ENCODE results near the gene RRBP1. TPM values are rescaled to one million over a fixed set of nuclear protein-coding genes. Genes with fewer than 3 reads are reported as not detected.

The RRBP1 gene
- total and polyA plus RNA-seq, 2 donors (not counting 3 experiments of a cell fraction or from before 2014, with no cell fraction given): 50.3 to 236 TPM

DNA sequence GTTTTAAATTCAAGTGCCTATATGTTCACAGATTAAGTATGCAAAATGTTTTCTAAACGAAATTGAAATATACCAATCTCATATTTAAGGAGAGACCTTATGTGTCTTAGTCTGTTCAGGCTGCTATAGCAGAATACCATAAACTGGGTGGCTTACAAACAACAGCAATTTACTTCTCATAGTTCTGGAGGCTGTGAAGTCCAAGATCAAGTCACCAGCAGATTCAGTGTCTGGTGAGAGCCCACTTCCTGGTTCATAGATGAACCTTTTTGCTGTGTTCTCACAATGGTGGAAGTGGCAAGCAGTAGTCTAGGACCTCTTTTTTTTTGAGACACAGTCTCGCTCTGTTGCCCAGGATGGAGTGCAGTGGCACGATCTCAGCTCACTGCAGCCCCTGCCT, 115.7 kb downstream of the RRBP1 start:
- CTCF ChIA-PET: interaction anchor here (0.5 kb wide), 1 partner anchor 115 kb away, joined by 3 read pairs; no protein-coding TSS in a partner anchor
- FAIRE-seq (no peak), DNase-seq (ENCODE audit: low read depth, low spot score) (no peak)
- TF ChIP-seq POLR2AphosphoS5 (IDR thresholded peaks at IDR 0.05; ENCODE audit: insufficient read depth, low read depth, low read length) (no peak), GATA2 (IDR thresholded peaks at IDR 0.05; ENCODE audit: insufficient read depth, insufficient read length, low read depth, low read length) (no peak), EZH2 (IDR thresholded peaks at IDR 0.05; ENCODE audit: borderline replicate concordance, low read depth, low read length, severe bottlenecking) (no peak), JUN (IDR thresholded peaks at IDR 0.05; ENCODE audit: borderline replicate concordance, insufficient read depth, insufficient read length, low read depth) (no peak), MYC (IDR thresholded peaks at IDR 0.05; ENCODE audit: low read depth, low read length) (no peak), FOS (IDR thresholded peaks at IDR 0.05; ENCODE audit: borderline replicate concordance, insufficient read depth, low read length) (no peak), POLR2A (IDR thresholded peaks at IDR 0.05; ENCODE audit: low read depth, low read length) (no peak)
- TF ChIP-seq, protein P1, sequence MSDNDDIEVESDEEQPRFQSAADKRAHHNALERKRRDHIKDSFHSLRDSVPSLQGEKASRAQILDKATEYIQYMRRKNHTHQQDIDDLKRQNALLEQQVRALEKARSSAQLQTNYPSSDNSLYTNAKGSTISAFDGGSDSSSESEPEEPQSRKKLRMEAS (IDR thresholded peaks at IDR 0.05; ENCODE audit: insufficient read depth, insufficient read length): no peak
- TF ChIP-seq, protein P2, sequence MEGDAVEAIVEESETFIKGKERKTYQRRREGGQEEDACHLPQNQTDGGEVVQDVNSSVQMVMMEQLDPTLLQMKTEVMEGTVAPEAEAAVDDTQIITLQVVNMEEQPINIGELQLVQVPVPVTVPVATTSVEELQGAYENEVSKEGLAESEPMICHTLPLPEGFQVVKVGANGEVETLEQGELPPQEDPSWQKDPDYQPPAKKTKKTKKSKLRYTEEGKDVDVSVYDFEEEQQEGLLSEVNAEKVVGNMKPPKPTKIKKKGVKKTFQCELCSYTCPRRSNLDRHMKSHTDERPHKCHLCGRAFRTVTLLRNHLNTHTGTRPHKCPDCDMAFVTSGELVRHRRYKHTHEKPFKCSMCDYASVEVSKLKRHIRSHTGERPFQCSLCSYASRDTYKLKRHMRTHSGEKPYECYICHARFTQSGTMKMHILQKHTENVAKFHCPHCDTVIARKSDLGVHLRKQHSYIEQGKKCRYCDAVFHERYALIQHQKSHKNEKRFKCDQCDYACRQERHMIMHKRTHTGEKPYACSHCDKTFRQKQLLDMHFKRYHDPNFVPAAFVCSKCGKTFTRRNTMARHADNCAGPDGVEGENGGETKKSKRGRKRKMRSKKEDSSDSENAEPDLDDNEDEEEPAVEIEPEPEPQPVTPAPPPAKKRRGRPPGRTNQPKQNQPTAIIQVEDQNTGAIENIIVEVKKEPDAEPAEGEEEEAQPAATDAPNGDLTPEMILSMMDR (IDR thresholded peaks at IDR 0.05; ENCODE audit: extremely low read depth in 1 of 2, insufficient read depth in 1 of 2, low read depth in 1 of 2, low read length in 2 of 2): no peak
- Histone ChIP-seq H3K9me1 (replicated peaks; ENCODE audit: control insufficient read depth, extremely low read depth, insufficient read depth, low read length) (no peaks in the 10 kb centered on the region), H4K20me1 (replicated peaks; ENCODE audit: control insufficient read depth, extremely low read depth, insufficient read depth, low read length) (no peaks in the 10 kb centered on the region), H3K27me3 (ENCODE audit: control insufficient read depth in 2 of 2, insufficient read depth in 2 of 2, low read length in 2 of 2) (no peaks in the 10 kb centered on the region), H3K4me2 (ENCODE audit: insufficient read depth, low read length) (no peak overlapping the region), H3K4me3 (replicated peaks in 1 of 3; ENCODE audit: insufficient read depth in 1 of 3, low read depth in 1 of 3, low read length in 3 of 3) (no peak overlapping the region), H3K4me1 (ENCODE audit: control insufficient read depth, extremely low read depth, insufficient read depth, low read length) (peaks cover 12% of the 10 kb centered on the region), H3K9me3 (replicated peaks; ENCODE audit: control insufficient read depth, insufficient read depth, low read length) (no peaks in the 10 kb centered on the region), H2AFZ (ENCODE audit: low read depth, low read length) (no peak overlapping the region), H3K9ac (replicated peaks; ENCODE audit: extremely low read depth, insufficient read depth, low read length) (no peak overlapping the region), H3K36me3 (ENCODE audit: control insufficient read depth in 2 of 2, extremely low read depth in 1 of 2, insufficient read depth in 2 of 2, low read length in 2 of 2) (no peaks in the 10 kb centered on the region), H3K79me2 (ENCODE audit: control insufficient read depth, insufficient read depth, low read length) (peaks cover 14% of the 10 kb centered on the region), H3K27ac (ENCODE audit: insufficient read depth, low read depth, low read length) (no peak overlapping the region)
- no TSS peak for BruUV-seq (replicated peaks)
- POLR2A ChIA-PET: no interaction called here
- intact Hi-C loops (cut with micrococcal nuclease) (no loop called here), dilution Hi-C loops (cut with MboI; ENCODE audit: extremely low pct_ligation_motif_present, low sequenced_read_pairs) (no loop called here)
